SK-N-SH (cell line): ENCODE results near the gene UAP1L1. TPM values are rescaled to one million over a fixed set of nuclear protein-coding genes. Genes with fewer than 3 reads are reported as not detected.

Source experiments
- CTCF ChIA-PET: fragments of 300-600, 350-600 bp; formaldehyde crosslinking; extraction: SDS; loops from one replicate; lab custom pipeline; 2021; lab: Yijun Ruan, JAX
- POLR2A ChIA-PET: fragments of 350-600 bp; sonication (Branson Sonifier 250); formaldehyde crosslinking; extraction: SDS; loops from one replicate; lab custom pipeline; 2020; ENCODE audit warnings: antibody characterized with exemption, inconsistent platforms; lab: Yijun Ruan, JAX
- DNase-seq: peaks from one replicate; pipeline ENCODE4 v3.0.0; 2012
- H2AFZ ChIP-seq: fragments of 200-600 bp; sonication (generic); 2 replicates; pipeline ENCODE4 v1.8.1; 2016; ENCODE audit warnings: antibody characterized with exemption, mild to moderate bottlenecking, low read depth
- H3F3A ChIP-seq: fragments of 200-600 bp; sonication (generic); replicated peaks from 2 replicates; pipeline ENCODE3; 2016; ENCODE audit warnings: antibody characterized with exemption, mild to moderate bottlenecking; ENCODE audit not compliant: insufficient read depth
- H3K27ac ChIP-seq, 2 experiments: fragments of 200-500 bp in 1 of 2; fragments of 200-600 bp in 1 of 2; sonication (Bioruptor generic) in 1 of 2; sonication (generic), shearing (Covaris generic) in 1 of 2; 2 replicates each; pipeline versions ENCODE4 v1.5.1 to v1.6.1; 2014 to 2016; ENCODE audit warnings: low read depth in 2 of 2, inconsistent platforms in 1 of 2, low read length in 1 of 2, mild to moderate bottlenecking in 1 of 2, mixed read lengths in 1 of 2
- H3K27me3 ChIP-seq: fragments of 200-600 bp; sonication (generic), shearing (Covaris generic); 2 replicates; pipeline ENCODE4 v1.6.1; 2016; ENCODE audit warnings: mixed run types; ENCODE audit not compliant: insufficient read depth
- H3K36me3 ChIP-seq, 2 experiments: fragments of 200-500 bp in 1 of 2; fragments of 200-600 bp in 1 of 2; sonication (Bioruptor generic) in 1 of 2; sonication (generic) in 1 of 2; replicated peaks in 1 of 2; 2 replicates each; pipeline versions ENCODE3 to v1.5.1; 2014 to 2016; ENCODE audit warnings: low read length in 1 of 2, mild to moderate bottlenecking in 1 of 2; ENCODE audit not compliant: insufficient read depth in 2 of 2, control insufficient read depth in 1 of 2
- H3K4me1 ChIP-seq, 2 experiments: fragments of 200-500 bp in 1 of 2; fragments of 200-600 bp in 1 of 2; sonication (Bioruptor generic) in 1 of 2; sonication (generic), shearing (Covaris generic) in 1 of 2; 2 replicates each; pipeline versions ENCODE4 v1.5.1 to v1.6.1; 2014 to 2016; ENCODE audit warnings: low read depth in 1 of 2, low read length in 1 of 2, mixed run types in 1 of 2; ENCODE audit not compliant: insufficient read depth in 2 of 2, control insufficient read depth in 1 of 2
- H3K4me2 ChIP-seq: fragments of 200-600 bp; sonication (generic), shearing (Covaris generic); 2 replicates; pipeline ENCODE4 v1.6.1; 2017; ENCODE audit warnings: mixed run types
- H3K4me3 ChIP-seq, 2 experiments: fragments of 200-500 bp in 1 of 2; fragments of 200-600 bp in 1 of 2; sonication (Bioruptor generic) in 1 of 2; sonication (generic), shearing (Covaris generic) in 1 of 2; 2 replicates each; pipeline versions ENCODE4 v1.5.1 to v1.8.1; 2014 to 2016; ENCODE audit warnings: low read depth in 2 of 2, inconsistent platforms in 1 of 2, low read length in 1 of 2, mild to moderate bottlenecking in 1 of 2, mixed read lengths in 1 of 2, moderate library complexity in 1 of 2
- H3K79me2 ChIP-seq: fragments of 200-600 bp; sonication (generic); 2 replicates; pipeline ENCODE4 v1.8.1; 2017; ENCODE audit warnings: mild to moderate bottlenecking; ENCODE audit not compliant: insufficient read depth
- H3K9ac ChIP-seq: fragments of 200-600 bp; sonication (generic); 2 replicates; pipeline ENCODE4 v1.6.1; 2017; ENCODE audit warnings: mixed run types
- H3K9me2 ChIP-seq: fragments of 200-600 bp; sonication (generic); 2 replicates; pipeline ENCODE4 v1.6.1; 2017; ENCODE audit warnings: mixed run types
- H3K9me3 ChIP-seq: fragments of 200-600 bp; sonication (generic); 2 replicates; pipeline ENCODE4 v1.6.1; 2017; ENCODE audit warnings: mixed run types, mild to moderate bottlenecking, moderate library complexity
- H4K20me1 ChIP-seq: fragments of 200-600 bp; sonication (generic); 2 replicates; pipeline ENCODE4 v1.6.1; 2017; ENCODE audit warnings: mild to moderate bottlenecking, mixed run types; ENCODE audit not compliant: insufficient read depth
- CTCF ChIP-seq: fragments of 200-600 bp; sonication (generic); IDR thresholded peaks from 2 replicates; pipeline ENCODE4 v1.6.1; 2017; ENCODE audit warnings: antibody characterized with exemption, mild to moderate bottlenecking, moderate library complexity
- EZH2phosphoT487 ChIP-seq: fragments of 200-600 bp; sonication (generic); IDR thresholded peaks from 2 replicates; pipeline ENCODE4 v1.6.1; 2017; ENCODE audit warnings: low read depth, mixed run types, mild to moderate bottlenecking, antibody characterized with exemption, moderate library complexity, borderline replicate concordance
- GABPA ChIP-seq: IDR thresholded peaks from 2 replicates; pipeline ENCODE4 v1.4.0; 2012; ENCODE audit warnings: low read depth, mild to moderate bottlenecking
- RAD21 ChIP-seq: IDR thresholded peaks from 2 replicates; pipeline ENCODE4 v1.6.1; 2012; ENCODE audit warnings: mild to moderate bottlenecking, low read length
- RCOR1 ChIP-seq: fragments of 150-350 bp; IDR thresholded peaks from 2 replicates; pipeline ENCODE4 v1.6.1; 2017; ENCODE audit warnings: antibody characterized with exemption, low read length
- SMC3 ChIP-seq: IDR thresholded peaks from 2 replicates; pipeline ENCODE4 v1.6.1; 2012; ENCODE audit warnings: low read depth, low read length, improper control_type of control experiment
- TAF1 ChIP-seq: IDR thresholded peaks from 2 replicates; pipeline ENCODE4 v1.6.1; 2012; ENCODE audit warnings: low read depth, mild to moderate bottlenecking, low read length, moderate library complexity, borderline replicate concordance
- ZBTB33 ChIP-seq: IDR thresholded peaks from 2 replicates; pipeline ENCODE4 v1.4.0; 2012; ENCODE audit warnings: low read depth, borderline replicate concordance
- WGBS: methylation state at CpG from one replicate; pipeline ENCODE4 v1.1.6; 2017; ENCODE audit warnings: low lambda C conversion rate; 5-methylcytosine and 5-hydroxymethylcytosine counted together
- polyA plus RNA-seq, 3 experiments: library from polyadenylated mRNA; depleted of rRNA; stranded (reverse); fragments of >200 nt; gene quantifications; 2 replicates each; pipeline ENCODE4 v1.2.3, GENCODE V29; 2012

Gene UAP1L1
- polyA plus RNA-seq, 1 of the 3 experiments (the other 2 are of a cell fraction): 5.6 TPM

DNA sequence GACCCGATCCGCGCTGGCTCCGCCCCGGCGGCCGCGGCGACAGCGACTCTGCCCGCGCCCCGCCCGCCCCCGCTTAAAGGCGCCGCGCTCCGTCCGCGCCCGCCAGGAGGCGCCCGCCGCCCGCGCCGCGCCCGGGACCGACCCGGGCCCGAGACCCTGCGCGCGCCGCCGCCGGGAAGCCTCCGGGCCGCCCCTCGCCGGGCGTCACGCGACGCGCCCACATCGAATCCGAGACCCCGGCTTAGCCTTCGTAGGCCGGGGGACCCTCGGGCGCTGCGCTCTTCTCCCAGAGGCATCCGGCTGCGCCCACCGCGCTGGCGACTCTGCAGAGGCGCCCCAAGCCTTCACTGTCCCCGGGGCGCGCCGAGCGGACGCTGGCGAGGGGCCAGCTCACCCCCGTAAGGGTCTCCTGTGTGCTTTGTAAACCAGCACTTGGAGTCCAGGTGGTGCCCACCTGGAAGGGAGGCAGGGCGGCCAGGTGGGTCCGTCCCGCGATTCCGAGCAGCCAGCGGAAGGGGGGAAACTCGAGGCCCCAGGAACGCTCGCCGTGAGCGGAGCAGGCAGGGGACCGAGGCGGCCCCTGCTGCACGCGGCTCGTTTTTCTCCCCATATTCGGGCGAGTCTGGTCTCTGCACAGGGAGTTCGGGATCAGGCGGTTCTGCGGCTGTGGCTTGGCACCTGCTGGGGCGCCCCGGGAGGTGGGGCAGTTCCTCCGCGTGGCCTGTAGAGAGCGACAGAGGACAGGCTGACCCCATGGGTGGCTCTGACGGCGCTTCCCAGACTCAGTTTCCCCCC lies 48.9 kb upstream of the UAP1L1 start (continued):
- no peak for TF ChIP-seq ZBTB33
- TF ChIP-seq EZH2phosphoT487: no peak

DNA sequence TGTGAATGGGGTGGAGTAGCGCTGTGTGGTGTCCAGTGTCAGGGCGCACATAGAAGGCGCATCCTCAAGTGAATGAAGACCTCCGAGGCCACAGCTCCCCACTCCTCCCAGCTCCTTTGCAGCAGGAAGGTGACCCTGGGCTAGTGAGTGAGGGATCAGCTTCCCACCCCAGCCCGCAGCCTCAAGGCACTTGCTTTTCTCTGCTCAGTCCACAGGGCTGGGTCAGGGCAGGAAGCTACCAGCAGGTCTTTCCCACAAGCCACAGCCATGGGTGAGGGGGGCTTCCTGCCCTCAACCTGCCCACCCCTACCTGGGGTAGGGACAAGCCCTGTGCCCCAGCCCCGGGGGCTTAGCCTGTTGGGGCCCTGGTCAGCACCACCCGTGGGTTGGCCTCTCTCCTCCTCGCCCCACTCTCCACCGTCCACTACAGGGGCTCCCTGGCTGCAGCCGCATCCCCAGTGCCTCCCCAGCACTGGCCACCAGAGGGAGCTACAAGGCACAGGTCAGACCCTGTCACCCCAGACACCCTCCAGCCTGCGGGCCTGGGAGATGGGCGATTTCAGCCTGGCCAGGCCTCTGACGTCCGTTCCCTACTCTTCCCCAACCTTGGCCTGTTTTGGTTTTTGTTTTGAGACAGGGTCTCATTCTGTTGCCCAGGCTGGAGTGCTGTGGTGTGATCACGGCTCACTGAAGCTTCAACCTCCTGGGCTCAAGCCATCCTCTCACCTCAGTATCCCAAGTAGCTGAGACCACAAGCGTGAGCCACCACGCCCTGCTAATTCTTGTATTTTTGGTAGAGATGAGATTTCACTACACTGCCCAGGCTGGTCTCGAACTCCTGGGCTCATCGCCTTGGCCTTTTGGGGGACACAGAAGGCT lies 48.0 kb upstream of the UAP1L1 start:
- H2AFZ ChIP-seq: no peak overlapping the region
- H3K27me3 ChIP-seq: no peaks in the 10 kb centered on the region
- no peak for TF ChIP-seq GABPA
- TF ChIP-seq CTCF: peak; percentile 94
- peak; percentile 56 for TF ChIP-seq RAD21
- TF ChIP-seq TAF1: no peak
- TF ChIP-seq SMC3: peak; percentile 51
- 0 out of 2 replicates have a peak, but pooled peaks have one; percentile 34 for TF ChIP-seq RCOR1
- 29% methylated on average over 12 of the region's 19 CpGs for WGBS
- H3K9me2 ChIP-seq: no peaks in the 10 kb centered on the region
- peak; percentile 90 for DNase-seq
- H3K79me2 ChIP-seq: 0 out of 2 replicates have a peak, but pooled peaks cover 3% of the 10 kb centered on the region
- H3K36me3 ChIP-seq: no peaks in the 10 kb centered on the region
- peaks cover 5 to 49% of the 10 kb centered on the region in 2 experiments; a peak in 1 of 4 replicates for H3K4me1 ChIP-seq
- ChIA-PET CTCF (interaction anchor here (0.6 to 15.1 kb wide), 59 partner anchors 8 to 358 kb away, joined by 3 to 350 read pairs (median 4); partner anchors contain the start of genes AJM1, C8G, CLIC3 and CYSRT1), POLR2A (interaction anchor here (0.7 to 1.4 kb wide), 4 partner anchors 27 to 81 kb away, joined by 3 to 5 read pairs (median 4); no protein-coding TSS in a partner anchor)
- H3K9me3 ChIP-seq: no peaks in the 10 kb centered on the region
- no peaks in the 10 kb centered on the region for H4K20me1 ChIP-seq
- no peak overlapping the region; a peak in 1 of 4 replicates for H3K27ac ChIP-seq
- H3K4me3 ChIP-seq: peak overlapping the region; percentile 62 to 73; a peak in 3 of 4 replicates
- no peaks in the 10 kb centered on the region for H3F3A ChIP-seq
- H3K9ac ChIP-seq: no peak overlapping the region
- H3K4me2 ChIP-seq: peak overlapping the region; percentile 99
